Rectal smooth muscle tissue (tissue), 1 donor: ENCODE measurements around the gene MPND.

Source experiments
- H3K27ac ChIP-seq: one replicate; pipeline ENCODE4 v1.7.0; 2013; ENCODE audit warnings: low read depth, low read length, inconsistent platforms
- H3K27me3 ChIP-seq: one replicate; pipeline ENCODE4 v1.7.0; 2013; ENCODE audit warnings: low read length; ENCODE audit not compliant: control insufficient read depth, insufficient read depth
- H3K36me3 ChIP-seq: one replicate; pipeline ENCODE4 v1.7.0; 2013; ENCODE audit warnings: low read length; ENCODE audit not compliant: control insufficient read depth, insufficient read depth
- H3K4me1 ChIP-seq: one replicate; pipeline ENCODE4 v1.7.0; 2013; ENCODE audit warnings: low read length; ENCODE audit not compliant: control insufficient read depth, insufficient read depth
- H3K4me3 ChIP-seq: one replicate; pipeline ENCODE4 v1.7.0; 2013; ENCODE audit warnings: low read length
- H3K9ac ChIP-seq: one replicate; pipeline ENCODE4 v1.7.0; 2013; ENCODE audit warnings: low read length

The MPND gene

DNA sequence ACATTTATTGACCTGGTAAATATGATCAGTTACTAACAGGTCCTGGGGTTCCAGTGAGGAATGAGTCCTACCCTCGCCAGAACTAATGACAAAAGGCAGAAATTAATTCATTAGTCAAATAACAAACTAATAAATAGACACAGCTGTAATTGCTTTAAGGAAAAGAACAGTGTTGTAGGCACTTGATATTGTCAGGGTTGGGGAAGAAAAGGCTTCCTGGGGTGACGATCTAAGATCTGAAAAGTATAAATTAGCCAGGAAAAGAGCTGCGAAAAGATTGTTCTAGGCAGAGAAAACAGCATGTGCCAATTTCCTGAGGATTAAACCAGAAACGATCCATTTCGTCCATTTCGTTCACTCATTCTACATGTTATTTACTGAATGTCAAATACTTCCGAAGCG is 58.4 kb downstream of the MPND start:
- peak overlapping the region; percentile 56 for H3K4me3 ChIP-seq
- peaks cover 11% of the 10 kb centered on the region for H3K4me1 ChIP-seq
- H3K27ac ChIP-seq: peak overlapping the region; percentile 87
- no peaks in the 10 kb centered on the region for H3K27me3 ChIP-seq
- peak overlapping the region; percentile 45 for H3K9ac ChIP-seq
- no peaks in the 10 kb centered on the region for H3K36me3 ChIP-seq

DNA sequence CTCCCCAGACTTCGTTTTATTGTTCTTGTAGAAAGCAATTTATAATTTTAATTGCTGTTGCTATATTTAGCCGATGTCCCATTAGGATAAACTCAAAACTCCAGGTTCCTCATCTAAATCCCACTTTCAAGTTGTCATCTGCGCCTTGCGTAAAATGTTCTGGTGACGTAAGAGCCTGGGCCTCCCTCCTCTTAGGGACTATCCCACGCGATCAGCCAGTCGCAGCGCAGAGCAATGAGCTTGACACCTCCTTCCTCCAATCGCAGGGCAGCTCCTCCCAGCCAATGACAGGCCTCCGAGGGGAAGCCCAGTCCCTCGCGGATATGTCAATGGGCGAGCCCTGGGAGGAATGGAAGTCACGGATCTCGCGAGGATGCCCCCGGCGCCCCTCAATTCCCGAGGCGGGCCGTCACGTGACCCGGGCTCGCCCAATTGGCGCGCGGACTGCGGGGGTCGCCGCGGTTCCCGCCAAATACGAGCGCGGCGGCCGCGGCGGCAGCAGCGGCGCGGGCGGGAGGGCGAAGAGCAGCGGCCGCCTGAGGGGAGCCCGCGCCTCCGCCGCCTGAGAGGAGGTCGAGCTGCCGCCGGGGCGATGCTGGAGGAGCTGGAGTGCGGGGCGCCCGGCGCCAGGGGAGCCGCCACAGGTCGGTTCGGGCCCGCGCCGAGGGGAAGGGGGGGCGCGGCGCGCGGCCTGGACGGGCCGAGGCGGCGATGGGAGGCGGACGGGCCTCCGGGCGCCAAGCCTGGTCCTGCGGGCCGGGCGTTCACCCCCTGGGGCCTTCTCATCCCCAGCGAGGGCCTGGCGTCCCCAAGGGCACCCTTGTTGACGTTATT is 59.0 kb downstream of the MPND start, which contains the start of gene CHAF1A:
CHAF1A (plus strand) TSS at position 470 of the 834 bp plus-strand sequence; CDS start at position 593, 123 bp downstream.
- H3K36me3 ChIP-seq: no peaks in the 10 kb centered on the region
- no peaks in the 10 kb centered on the region for H3K27me3 ChIP-seq
- H3K9ac ChIP-seq: peak within 1 kb of the TSS; percentile 61
- peaks cover 11% of the 10 kb centered on the region for H3K4me1 ChIP-seq
- H3K4me3 ChIP-seq: peak within 1 kb of the TSS; percentile 90
- peak within 1 kb of the TSS; percentile 87 for H3K27ac ChIP-seq

DNA sequence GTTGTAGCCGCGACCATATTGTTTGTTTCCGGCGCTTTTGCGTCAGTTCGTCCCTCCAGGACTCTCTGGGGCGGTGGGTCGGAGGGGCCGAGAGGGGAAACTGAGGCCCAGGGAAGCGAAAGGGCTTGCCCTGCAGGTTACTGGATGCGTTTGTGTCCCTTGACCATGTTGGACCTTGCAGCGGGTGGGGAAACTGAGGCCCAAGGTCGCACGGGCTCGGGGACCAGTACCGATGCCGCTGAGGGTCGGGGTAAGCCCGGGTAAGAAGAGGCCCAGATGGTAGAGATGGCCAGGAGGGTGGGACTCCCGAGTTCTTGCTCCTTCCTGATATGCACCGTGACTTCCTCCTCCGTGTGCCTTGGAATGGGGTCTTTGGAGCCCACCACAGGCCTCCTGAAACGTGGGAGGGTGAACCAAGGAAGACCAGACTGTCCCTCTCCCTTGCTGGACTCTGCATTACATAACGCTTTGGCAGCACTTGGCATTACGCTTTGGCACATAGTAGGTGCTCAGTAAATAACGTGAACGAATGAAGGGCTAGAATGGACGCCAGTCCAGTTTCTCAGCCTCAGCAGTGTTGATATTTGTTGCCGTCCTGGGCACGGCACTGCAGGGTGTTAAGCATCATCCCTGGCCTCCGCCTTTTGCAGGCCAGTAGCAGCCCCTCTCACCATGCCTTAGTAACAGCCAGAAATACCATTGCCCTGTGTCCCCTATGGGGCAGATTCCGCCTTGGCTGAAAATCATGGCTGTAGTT is 59.8 kb downstream of the MPND start:
- no peak overlapping the region for H3K27ac ChIP-seq
- peak overlapping the region; percentile 90 for H3K4me3 ChIP-seq
- no peaks in the 10 kb centered on the region for H3K36me3 ChIP-seq
- no peaks in the 10 kb centered on the region for H3K27me3 ChIP-seq
- peaks cover 11% of the 10 kb centered on the region for H3K4me1 ChIP-seq
- H3K9ac ChIP-seq: peak overlapping the region; percentile 61

- no peaks in the 10 kb centered on the region for H3K27me3 ChIP-seq
- no peak overlapping the region for H3K27ac ChIP-seq
- H3K4me3 ChIP-seq: no peak overlapping the region
- H3K4me1 ChIP-seq: peaks cover 11% of the 10 kb centered on the region
- H3K36me3 ChIP-seq: no peaks in the 10 kb centered on the region
- H3K9ac ChIP-seq: no peak overlapping the region
Measured at GRCh38 chr19:4405977-4406376, 62.6 kb downstream of the MPND start.

DNA sequence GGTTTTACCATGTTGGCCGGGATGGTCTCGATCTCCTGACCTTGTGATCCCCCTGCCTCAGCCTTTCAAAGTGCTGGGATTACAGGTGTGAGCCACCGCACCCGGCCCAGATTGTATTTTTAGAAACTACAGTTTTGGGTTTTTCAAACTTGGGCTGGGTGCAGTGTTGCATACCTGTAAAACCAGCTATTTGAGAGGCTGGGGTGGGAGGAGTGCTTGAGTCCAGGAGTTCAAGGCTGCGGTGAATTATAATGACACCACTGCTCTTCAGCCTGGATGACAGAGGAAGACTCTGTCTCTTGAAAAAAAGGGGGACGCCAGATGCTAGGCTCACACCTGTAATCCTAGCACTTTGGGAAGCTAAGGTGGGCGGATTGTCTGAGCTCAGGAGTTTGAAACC is 63.3 kb downstream of the MPND start:
- no peak overlapping the region for H3K27ac ChIP-seq

DNA sequence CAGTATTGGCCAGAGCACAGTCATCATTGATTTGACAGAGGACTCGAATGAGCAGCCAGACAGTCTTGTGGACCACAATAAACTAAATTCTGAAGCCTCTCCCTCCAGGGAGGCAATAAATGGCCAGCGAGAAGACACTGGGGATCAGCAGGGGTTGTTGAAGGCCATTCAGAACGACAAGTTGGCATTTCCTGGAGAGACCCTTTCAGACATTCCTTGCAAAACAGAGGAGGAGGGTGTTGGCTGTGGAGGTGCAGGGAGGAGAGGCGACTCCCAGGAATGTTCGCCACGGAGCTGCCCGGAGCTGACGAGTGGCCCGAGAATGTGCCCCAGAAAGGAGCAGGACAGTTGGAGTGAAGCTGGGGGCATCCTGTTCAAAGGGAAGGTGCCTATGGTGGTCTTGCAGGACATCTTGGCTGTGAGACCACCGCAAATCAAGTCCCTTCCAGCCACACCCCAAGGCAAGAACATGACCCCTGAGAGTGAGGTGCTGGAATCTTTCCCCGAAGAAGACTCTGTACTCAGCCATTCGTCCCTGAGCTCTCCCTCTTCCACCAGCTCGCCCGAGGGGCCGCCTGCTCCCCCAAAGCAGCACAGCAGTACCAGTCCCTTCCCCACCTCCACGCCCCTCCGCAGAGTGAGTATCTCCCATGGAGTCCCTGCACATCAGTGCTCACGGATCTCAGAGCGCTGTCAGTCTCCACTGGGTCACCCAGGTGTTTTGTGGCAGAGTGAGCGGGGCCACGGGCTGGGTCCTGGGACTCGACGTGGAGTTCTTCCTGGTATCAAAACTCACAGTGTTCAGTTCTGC is 66.0 kb downstream of the MPND start:
- Histone ChIP-seq H3K27me3 (no peaks in the 10 kb centered on the region), H3K4me3 (no peak overlapping the region), H3K4me1 (no peaks in the 10 kb centered on the region), H3K36me3 (no peaks in the 10 kb centered on the region), H3K27ac (no peak overlapping the region), H3K9ac (no peak overlapping the region)

More for the DNA sequence above, 63.3 kb downstream of the MPND start:
- H3K9ac ChIP-seq: no peak overlapping the region
- H3K27me3 ChIP-seq: no peaks in the 10 kb centered on the region
- H3K4me1 ChIP-seq: peaks cover 10% of the 10 kb centered on the region
- H3K36me3 ChIP-seq: no peaks in the 10 kb centered on the region
- no peak overlapping the region for H3K4me3 ChIP-seq
